K562 (cell line): ENCODE results near the gene AKNA. TPM values are rescaled to one million over a fixed set of nuclear protein-coding genes. Genes with fewer than 3 reads are reported as not detected.

Experiments
- ATAC-seq: fragments of 200-7000 bp; cut with Tn5 transposase; 3 replicates; pipeline ENCODE4 v1.9.1; 2020; ENCODE audit warnings: moderate library complexity
- BruUV-seq: library from RNA; stranded (reverse); fragments of 400-500 nt; replicated peaks from 2 replicates; lab custom pipeline; 2021; lab: Mats Ljungman, UMichigan
- CTCF ChIA-PET: fragments of 300-600 bp; formaldehyde crosslinking; extraction: SDS; loops from one replicate; lab custom pipeline; 2021; ENCODE audit warnings: low intra/inter-chr PET ratio; lab: Yijun Ruan, JAX
- POLR2A ChIA-PET: fragments of 300-600, 350-650 bp; sonication (Branson Sonifier 250); formaldehyde crosslinking; extraction: SDS; loops from one replicate; lab custom pipeline; 2021; ENCODE audit warnings: antibody characterized with exemption, inconsistent platforms; lab: Yijun Ruan, JAX
- DNase-seq, 4 experiments: peaks; one replicate each; pipeline versions ENCODE4 v3.0.0 to v3.0.0-alpha.2; 2011 to 2018; ENCODE audit warnings: low spot score in 3 of 4, mixed read lengths in 3 of 4; ENCODE audit errors: extremely low read depth in 1 of 4
- FAIRE-seq: peaks from 2 replicates; lab custom pipeline; 2011; peaks lifted over from hg19 to GRCh38; lab: Jason Lieb, UNC
- H2AFZ ChIP-seq: 2 replicates; pipeline ENCODE4 v1.6.0; 2011; ENCODE audit warnings: low read depth, low read length, control low read depth, inconsistent platforms
- H3K27ac ChIP-seq: fragments of 200-600 bp; 3 replicates; pipeline ENCODE4 v1.8.0; 2011; ENCODE audit warnings: low read depth, mild to moderate bottlenecking, control low read depth, inconsistent platforms, low read length, moderate library complexity, mixed read lengths; ENCODE audit errors: extremely low read depth
- H3K27me3 ChIP-seq, 2 experiments: fragments of 300-600 bp in 1 of 2; 2 replicates in 1 of 2; 3 replicates in 1 of 2; pipeline versions ENCODE4 v1.6.0 to v1.8.0; 2011; ENCODE audit warnings: inconsistent platforms in 2 of 2, low read length in 2 of 2, mild to moderate bottlenecking in 1 of 2, mixed read lengths in 1 of 2, moderate library complexity in 1 of 2; ENCODE audit not compliant: control insufficient read depth in 2 of 2, insufficient read depth in 2 of 2
- H3K36me3 ChIP-seq: fragments of 300-600 bp; 3 replicates; pipeline ENCODE4 v1.8.0; 2011; ENCODE audit warnings: mild to moderate bottlenecking, low read length, inconsistent platforms; ENCODE audit not compliant: control insufficient read depth, insufficient read depth
- H3K4me1 ChIP-seq, 2 experiments: fragments of 200-600 bp in 1 of 2; replicated peaks in 1 of 2; 2 replicates in 1 of 2; 3 replicates in 1 of 2; pipeline versions ENCODE4 v1.5.1 to v1.8.0; 2011; ENCODE audit warnings: inconsistent platforms in 2 of 2, low read length in 2 of 2, mild to moderate bottlenecking in 1 of 2, mixed read lengths in 1 of 2, moderate library complexity in 1 of 2; ENCODE audit not compliant: control insufficient read depth in 2 of 2, insufficient read depth in 2 of 2
- H3K4me2 ChIP-seq: 2 replicates; pipeline ENCODE4 v1.6.1; 2011; ENCODE audit warnings: low read length, control low read depth, inconsistent platforms, mixed read lengths; ENCODE audit not compliant: insufficient read depth
- H3K4me3 ChIP-seq: fragments of 200-600 bp; sonication (generic), shearing (Covaris generic); 2 replicates; pipeline ENCODE4 v1.5.1; 2016; ENCODE audit warnings: control low read depth, inconsistent platforms
- H3K79me2 ChIP-seq: fragments of 200-600 bp; 3 replicates; pipeline ENCODE4 v1.8.0; 2011; ENCODE audit warnings: low read length, inconsistent platforms; ENCODE audit not compliant: control insufficient read depth, insufficient read depth
- H3K9ac ChIP-seq, 2 experiments: 2 replicates each; pipeline versions ENCODE4 v1.6.0 to v1.6.1; 2011; ENCODE audit warnings: low read depth in 2 of 2, low read length in 2 of 2, control low read depth in 1 of 2, inconsistent platforms in 1 of 2, mild to moderate bottlenecking in 1 of 2, mixed read lengths in 1 of 2; ENCODE audit not compliant: insufficient read depth in 1 of 2
- H3K9me1 ChIP-seq: one replicate; pipeline ENCODE4 v1.6.0; 2011; ENCODE audit warnings: inconsistent platforms, mild to moderate bottlenecking, low read length, moderate library complexity; ENCODE audit not compliant: control insufficient read depth, insufficient read depth
- H3K9me3 ChIP-seq: replicated peaks from 2 replicates; pipeline ENCODE4 v1.5.1; 2011; ENCODE audit warnings: low read depth, low read length, inconsistent platforms; ENCODE audit not compliant: control insufficient read depth, insufficient read depth
- H4K20me1 ChIP-seq: replicated peaks from 2 replicates; pipeline ENCODE4 v1.6.1; 2011; ENCODE audit warnings: low read length, inconsistent platforms, mixed read lengths; ENCODE audit not compliant: control insufficient read depth, insufficient read depth
- BMI1 ChIP-seq: fragments of 150-350 bp; IDR thresholded peaks from 2 replicates; pipeline ENCODE4 v1.6.1; 2014; ENCODE audit warnings: low read length
- MAFF ChIP-seq: IDR thresholded peaks from 2 replicates; pipeline ENCODE4 v1.6.1; 2012; ENCODE audit warnings: low read length, improper control_type of control experiment
- RBM25 ChIP-seq: fragments of 200-400 bp; formaldehyde crosslinking; IDR thresholded peaks from 2 replicates; pipeline ENCODE4 v1.6.1; 2018; ENCODE audit warnings: low read length, low read depth, moderate library complexity; ENCODE audit not compliant: severe bottlenecking
- RNF2 ChIP-seq: sonication (generic); IDR thresholded peaks from 2 replicates; pipeline ENCODE4 v1.6.1; 2016
- YY1 ChIP-seq, 3 experiments: IDR thresholded peaks; 2 replicates each; pipeline ENCODE4 v1.6.1; 2011; ENCODE audit warnings: low read length in 2 of 3, mild to moderate bottlenecking in 2 of 3, moderate library complexity in 2 of 3, borderline replicate concordance in 1 of 3, control low read depth in 1 of 3, low read depth in 1 of 3; ENCODE audit not compliant: insufficient read depth in 3 of 3, insufficient replicate concordance in 2 of 3, control insufficient read depth in 1 of 3, insufficient read length in 1 of 3; ENCODE audit errors: extremely low read depth in 1 of 3
- WGBS: fragments of 100-300 bp; shearing (Covaris generic); methylation state at CpG from one replicate; pipeline ENCODE4 v1.1.6; 2016; ENCODE audit warnings: low coverage, mixed read lengths; ENCODE audit not compliant: insufficient coverage; ENCODE audit errors: missing lambda C conversion rate; 5-methylcytosine and 5-hydroxymethylcytosine counted together
- in situ Hi-C: fragments of 300-500 bp; cut with MboI; formaldehyde crosslinking; loops from 4 replicates; pipeline ENCODE4 v1.15.0; 2018; ENCODE audit warnings: inconsistent platforms, mixed read lengths
- intact Hi-C: fragments of 100-400 bp; cut with micrococcal nuclease; formaldehyde crosslinking; loops from 2 replicates; pipeline ENCODE4 v1.14.2; 2022
- polyA plus RNA-seq, 8 experiments: library from polyadenylated mRNA; depleted of rRNA in 4 of 8; stranded (reverse) in 5 of 8; unstranded in 3 of 8; fragments of >200 nt; fragmentation: Nextera tagmentation in 2 of 8; fragmentation: Illumina TruSeq in 1 of 8; extraction: Ambion mirVana in 2 of 8; extraction: Trizol in 1 of 8; gene quantifications; 2 replicates each; pipeline versions ENCODE4 v1.2.1 to v1.2.3, GENCODE V29; 2011 to 2014; ENCODE audit warnings: inconsistent platforms in 1 of 8, missing spikeins in 1 of 8
- total RNA-seq, 7 experiments: library from RNA; depleted of rRNA in 6 of 7; stranded (reverse); fragments of >200 nt in 6 of 7; fragmentation: Illumina TruSeq in 2 of 7; extraction: Trizol in 2 of 7; gene quantifications; 2 replicates each; pipeline versions ENCODE4 v1.2.1 to v1.2.3, GENCODE V29; 2011 to 2021; ENCODE audit warnings: low replicate concordance in 1 of 7
- TF ChIP-seq, protein P1 (sequence below): sonication (generic); formaldehyde crosslinking; IDR thresholded peaks from 2 replicates; pipeline ENCODE4 v1.8.0; 2022; ENCODE audit warnings: mild to moderate bottlenecking, missing genetic modification reagents
- TF ChIP-seq, protein P2 (sequence below): IDR thresholded peaks from 2 replicates; pipeline ENCODE4 v1.6.1; 2016; ENCODE audit warnings: missing genetic modification characterization, missing compliant biosample characterization

Gene AKNA
- total and polyA plus RNA-seq, 9 of the 15 experiments (the other 6 are each of a cell fraction or from before 2014, with no cell fraction given), result 0.29 to 20.5 (median 3.9) TPM

DNA sequence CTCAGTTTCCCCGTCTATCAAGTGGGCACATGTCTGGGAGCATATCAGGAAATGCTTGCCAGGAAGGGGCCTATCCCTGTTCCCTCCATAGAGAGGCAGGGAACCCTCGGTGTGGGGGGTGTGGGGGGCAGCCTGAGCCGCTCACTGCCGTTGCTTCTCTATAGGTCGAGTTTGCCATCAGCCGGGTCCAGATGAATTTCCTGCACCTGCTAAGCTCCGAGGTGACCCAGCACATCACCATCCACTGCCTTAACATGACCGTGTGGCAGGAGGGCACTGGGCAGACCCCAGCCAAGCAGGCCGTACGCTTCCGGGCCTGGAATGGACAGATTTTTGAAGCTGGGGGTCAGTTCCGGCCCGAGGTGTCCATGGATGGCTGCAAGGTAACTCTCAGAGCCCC is 78.7 kb downstream of the AKNA start:
- H3K27ac ChIP-seq, result no peak overlapping the region
- in situ Hi-C loops, result no loop called here
- no peak overlapping the region for H3K4me3 ChIP-seq
- H3K27me3 ChIP-seq, result peaks cover 20 to 64% of the 10 kb centered on the region in 2 experiments
- TF ChIP-seq BMI1 (no peak), RBM25 (peak; percentile 17)
- intact Hi-C loops, result no loop called here
- peaks cover 3% of the 10 kb centered on the region for H4K20me1 ChIP-seq
- 3% methylated on average over 13 of the region's 13 CpGs for WGBS
- H3K79me2 ChIP-seq, result no peaks in the 10 kb centered on the region
- DNase-seq (no peak), ATAC-seq (no peak), FAIRE-seq (no peak)
- CTCF ChIA-PET, result interaction anchor here (0.6 kb wide), 1 partner anchor 852 kb away, joined by 5 read pairs; no protein-coding TSS in a partner anchor
- no TSS peak for BruUV-seq
- H3K4me2 ChIP-seq, result no peak overlapping the region
- no peaks in the 10 kb centered on the region for H3K9me3 ChIP-seq
- H2AFZ ChIP-seq, result no peak overlapping the region
- H3K4me1 ChIP-seq, result no peaks in the 10 kb centered on the region
- no peak overlapping the region; a peak in 1 of 4 replicates for H3K9ac ChIP-seq
- no peaks in the 10 kb centered on the region for H3K9me1 ChIP-seq
- POLR2A ChIA-PET, result interaction anchor here (0.7 kb wide), 1 partner anchor 596 kb away, joined by 3 read pairs; no protein-coding TSS in a partner anchor
- H3K36me3 ChIP-seq, result no peaks in the 10 kb centered on the region

DNA sequence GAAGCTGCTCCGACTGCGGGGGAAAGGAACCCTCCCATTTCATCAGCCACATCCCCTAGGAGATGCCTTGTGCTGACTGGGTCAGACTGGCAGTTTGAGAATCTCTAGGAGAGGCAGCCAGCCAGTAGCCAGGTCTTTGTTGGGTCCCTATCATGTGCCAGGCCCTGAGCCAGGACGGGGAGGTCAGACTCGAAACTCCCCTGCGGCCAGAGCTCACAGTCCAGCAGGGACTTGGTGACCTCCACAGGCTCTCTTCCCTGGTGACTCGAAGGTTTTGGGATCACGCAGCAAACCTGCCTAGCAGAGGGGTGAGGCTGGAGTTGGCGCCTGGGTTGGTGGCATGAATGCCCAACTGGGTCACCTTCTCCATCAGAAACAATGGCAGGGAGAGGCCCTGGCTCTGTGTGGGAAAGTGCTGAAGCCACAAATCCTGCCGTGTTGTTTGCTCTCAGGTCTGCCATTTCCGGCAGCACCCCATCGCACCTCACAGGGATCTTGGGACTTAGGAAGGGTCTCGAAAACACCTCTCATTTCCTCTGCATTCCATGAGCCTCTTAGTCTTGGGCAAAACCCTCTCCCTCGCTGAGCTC is 79.3 kb downstream of the AKNA start:
- no peaks in the 10 kb centered on the region for H3K36me3 ChIP-seq
- CTCF ChIA-PET, result no interaction called here
- TF ChIP-seq RNF2, result no peak
- TF ChIP-seq, protein P1, sequence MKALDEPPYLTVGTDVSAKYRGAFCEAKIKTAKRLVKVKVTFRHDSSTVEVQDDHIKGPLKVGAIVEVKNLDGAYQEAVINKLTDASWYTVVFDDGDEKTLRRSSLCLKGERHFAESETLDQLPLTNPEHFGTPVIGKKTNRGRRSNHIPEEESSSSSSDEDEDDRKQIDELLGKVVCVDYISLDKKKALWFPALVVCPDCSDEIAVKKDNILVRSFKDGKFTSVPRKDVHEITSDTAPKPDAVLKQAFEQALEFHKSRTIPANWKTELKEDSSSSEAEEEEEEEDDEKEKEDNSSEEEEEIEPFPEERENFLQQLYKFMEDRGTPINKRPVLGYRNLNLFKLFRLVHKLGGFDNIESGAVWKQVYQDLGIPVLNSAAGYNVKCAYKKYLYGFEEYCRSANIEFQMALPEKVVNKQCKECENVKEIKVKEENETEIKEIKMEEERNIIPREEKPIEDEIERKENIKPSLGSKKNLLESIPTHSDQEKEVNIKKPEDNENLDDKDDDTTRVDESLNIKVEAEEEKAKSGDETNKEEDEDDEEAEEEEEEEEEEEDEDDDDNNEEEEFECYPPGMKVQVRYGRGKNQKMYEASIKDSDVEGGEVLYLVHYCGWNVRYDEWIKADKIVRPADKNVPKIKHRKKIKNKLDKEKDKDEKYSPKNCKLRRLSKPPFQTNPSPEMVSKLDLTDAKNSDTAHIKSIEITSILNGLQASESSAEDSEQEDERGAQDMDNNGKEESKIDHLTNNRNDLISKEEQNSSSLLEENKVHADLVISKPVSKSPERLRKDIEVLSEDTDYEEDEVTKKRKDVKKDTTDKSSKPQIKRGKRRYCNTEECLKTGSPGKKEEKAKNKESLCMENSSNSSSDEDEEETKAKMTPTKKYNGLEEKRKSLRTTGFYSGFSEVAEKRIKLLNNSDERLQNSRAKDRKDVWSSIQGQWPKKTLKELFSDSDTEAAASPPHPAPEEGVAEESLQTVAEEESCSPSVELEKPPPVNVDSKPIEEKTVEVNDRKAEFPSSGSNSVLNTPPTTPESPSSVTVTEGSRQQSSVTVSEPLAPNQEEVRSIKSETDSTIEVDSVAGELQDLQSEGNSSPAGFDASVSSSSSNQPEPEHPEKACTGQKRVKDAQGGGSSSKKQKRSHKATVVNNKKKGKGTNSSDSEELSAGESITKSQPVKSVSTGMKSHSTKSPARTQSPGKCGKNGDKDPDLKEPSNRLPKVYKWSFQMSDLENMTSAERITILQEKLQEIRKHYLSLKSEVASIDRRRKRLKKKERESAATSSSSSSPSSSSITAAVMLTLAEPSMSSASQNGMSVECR (CRISPR knock-in tag), result no peak
- no peak for TF ChIP-seq YY1 (IDR thresholded peaks at IDR 0.05; ENCODE audit: borderline replicate concordance in 1 of 3, control insufficient read depth in 1 of 3, extremely low read depth in 1 of 3, insufficient read depth in 3 of 3, insufficient read length in 1 of 3, insufficient replicate concordance in 2 of 3, low read depth in 1 of 3, low read length in 2 of 3)
- TF ChIP-seq, protein P2, sequence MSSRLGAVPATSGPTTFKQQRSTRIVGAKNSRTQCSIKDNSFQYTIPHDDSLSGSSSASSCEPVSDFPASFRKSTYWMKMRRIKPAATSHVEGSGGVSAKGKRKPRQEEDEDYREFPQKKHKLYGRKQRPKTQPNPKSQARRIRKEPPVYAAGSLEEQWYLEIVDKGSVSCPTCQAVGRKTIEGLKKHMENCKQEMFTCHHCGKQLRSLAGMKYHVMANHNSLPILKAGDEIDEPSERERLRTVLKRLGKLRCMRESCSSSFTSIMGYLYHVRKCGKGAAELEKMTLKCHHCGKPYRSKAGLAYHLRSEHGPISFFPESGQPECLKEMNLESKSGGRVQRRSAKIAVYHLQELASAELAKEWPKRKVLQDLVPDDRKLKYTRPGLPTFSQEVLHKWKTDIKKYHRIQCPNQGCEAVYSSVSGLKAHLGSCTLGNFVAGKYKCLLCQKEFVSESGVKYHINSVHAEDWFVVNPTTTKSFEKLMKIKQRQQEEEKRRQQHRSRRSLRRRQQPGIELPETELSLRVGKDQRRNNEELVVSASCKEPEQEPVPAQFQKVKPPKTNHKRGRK, result no peak
- no peak for TF ChIP-seq MAFF

More for the DNA sequence above, 79.3 kb downstream of the AKNA start:
- Histone ChIP-seq H3K4me2 (no peak overlapping the region), H4K20me1 (peaks cover 3% of the 10 kb centered on the region), H3K4me1 (no peaks in the 10 kb centered on the region), H3K27me3 (peaks cover 19 to 70% of the 10 kb centered on the region in 2 experiments), H3K9me3 (no peaks in the 10 kb centered on the region), H3K9me1 (no peaks in the 10 kb centered on the region), H3K9ac (no peak overlapping the region), H2AFZ (no peak overlapping the region), H3K4me3 (no peak overlapping the region), H3K27ac (no peak overlapping the region), H3K79me2 (no peaks in the 10 kb centered on the region)
- no peak for ATAC-seq
- in situ Hi-C loops (no loop called here), intact Hi-C loops (no loop called here)
- FAIRE-seq, result no peak
- BruUV-seq, result no TSS peak
- 2% methylated on average over 12 of the region's 13 CpGs for WGBS
- POLR2A ChIA-PET, result interaction anchor here (0.7 kb wide), 1 partner anchor 596 kb away, joined by 3 read pairs; no protein-coding TSS in a partner anchor
- no peak for DNase-seq
